NB4 (cell line): ENCODE results near the gene SIL1.

Experiments
- DNase-seq: peaks from one replicate; pipeline ENCODE4 v3.0.0; 2010; ENCODE audit warnings: low read depth
- H3K4me3 ChIP-seq: one replicate; pipeline ENCODE4 v1.5.1; 2011; ENCODE audit warnings: mild to moderate bottlenecking, low read depth, low read length, moderate library complexity
- CTCF ChIP-seq: IDR thresholded peaks from one replicate; pipeline ENCODE4 v1.5.1; 2012; ENCODE audit warnings: low read depth, low read length
- MAX ChIP-seq: IDR thresholded peaks from 2 replicates; pipeline ENCODE4 v1.6.1; 2011; ENCODE audit warnings: low read depth, low read length
- MYC ChIP-seq: IDR thresholded peaks from 2 replicates; pipeline ENCODE4 v1.6.1; 2011; ENCODE audit warnings: low read depth, low read length
- POLR2A ChIP-seq: IDR thresholded peaks from 2 replicates; pipeline ENCODE4 v1.6.1; 2011; ENCODE audit warnings: mild to moderate bottlenecking; ENCODE audit not compliant: insufficient read length; ENCODE audit errors: extremely low read depth

Gene SIL1

GRCh38 chr5:139150367-139150999, 47.7 kb downstream of the SIL1 start:
- peak; percentile 42 for DNase-seq
- no peak overlapping the region for H3K4me3 ChIP-seq
- TF ChIP-seq POLR2A (no peak), MYC (peak; percentile 28; the same call in 1 of the 2 replicates), MAX (peak; percentile 74; the same call in 1 of the 2 replicates)

GRCh38 chr5:139149477-139150199, 48.5 kb downstream of the SIL1 start:
- H3K4me3 ChIP-seq: no peak overlapping the region
- TF ChIP-seq POLR2A: no peak
- TF ChIP-seq CTCF: no peak
- DNase-seq: peak; percentile 90

GRCh38 chr5:139148986-139149385, 49.2 kb downstream of the SIL1 start:
- no peak overlapping the region for H3K4me3 ChIP-seq
- no peak for DNase-seq
- TF ChIP-seq POLR2A (no peak), MAX (no peak), CTCF (no peak), MYC (no peak)

GRCh38 chr5:139148306-139148705, 49.9 kb downstream of the SIL1 start:
- TF ChIP-seq POLR2A: no peak
- DNase-seq: no peak
- H3K4me3 ChIP-seq: no peak overlapping the region

GRCh38 chr5:139147483-139148087, 50.6 kb downstream of the SIL1 start:
- no peak overlapping the region for H3K4me3 ChIP-seq
- TF ChIP-seq POLR2A (no peak), CTCF (no peak), MYC (no peak), MAX (no peak)
- DNase-seq: no peak

- TF ChIP-seq MAX: no peak
- TF ChIP-seq MYC: no peak
- TF ChIP-seq CTCF: no peak
- no peak for TF ChIP-seq POLR2A
- no peak for DNase-seq
- H3K4me3 ChIP-seq: no peak overlapping the region
Measured at GRCh38 chr5:139146809-139147482, 51.2 kb downstream of the SIL1 start.
